ENCODE measurements around the gene SYNC. TPM values are rescaled to one million over a fixed set of nuclear protein-coding genes. Genes with fewer than 3 reads are reported as not detected.
A peak's percentile ranks its signal among the peaks of the same experiment; 100 is the strongest.

Gene SYNC
- total RNA-seq, 1 experiment from 2014 or later, result 6.6 TPM

GRCh38 chr1:32741413-32742198 is 39.0 kb upstream of the SYNC start:
- DNase-seq (peak; percentile 49), ATAC-seq (peak; percentile 59)
- Histone ChIP-seq H3K4me2 (ENCODE audit: low read length) (peak overlapping the region; percentile 99), H3F3A (ENCODE audit: low read length, unreplicated experiment) (no peaks in the 10 kb centered on the region), H3K27me3 (ENCODE audit: low read length) (no peaks in the 10 kb centered on the region), H3K36me3 (ENCODE audit: low read depth, low read length) (peaks cover 7% of the 10 kb centered on the region), H3K9ac (ENCODE audit: low read length) (peak overlapping the region; percentile 92), H3K9me2 (replicated peaks; ENCODE audit: low read length) (no peaks in the 10 kb centered on the region), H4K20me1 (ENCODE audit: low read length) (0 out of 2 replicates have a peak, but pooled peaks cover 3% of the 10 kb centered on the region), H3K79me2 (ENCODE audit: low read length) (peaks cover 55% of the 10 kb centered on the region), H3K4me1 (ENCODE audit: insufficient read depth, low read length) (peaks cover 29% of the 10 kb centered on the region), H3K4me3 (ENCODE audit: low read length) (peak overlapping the region; percentile 97), H3K27ac (ENCODE audit: low read length) (peak overlapping the region; percentile 80), H2AFZ (ENCODE audit: low read length) (peak overlapping the region; percentile 88), H3K9me3 (ENCODE audit: low read length) (no peaks in the 10 kb centered on the region)
- ChIA-PET CTCF (interaction anchor here (1.6 kb wide), 1 partner anchor 29 kb away, joined by 3 read pairs; no protein-coding TSS in a partner anchor), POLR2A (ENCODE audit: unreplicated experiment) (no interaction called here)
- BruUV-seq (replicated peaks), result no TSS peak
- intact Hi-C loops (cut with micrococcal nuclease), result no loop called here
- TF ChIP-seq EZH2phosphoT487 (IDR thresholded peaks at IDR 0.05; ENCODE audit: borderline replicate concordance, low read length), result no peak
- peak; percentile 48 for TF ChIP-seq CTCF (conservative IDR thresholded peaks at IDR 0.05; ENCODE audit: low read depth, low read length)

GRCh38 chr1:32741059-32741412 is 38.5 kb upstream of the SYNC start:
- TF ChIP-seq CTCF (conservative IDR thresholded peaks at IDR 0.05; ENCODE audit: low read depth, low read length) (no peak), EZH2 (IDR thresholded peaks at IDR 0.05; ENCODE audit: low read length, unreplicated experiment) (no peak), EZH2phosphoT487 (IDR thresholded peaks at IDR 0.05; ENCODE audit: borderline replicate concordance, low read length) (no peak)
- CTCF ChIA-PET, result no interaction called here
- Histone ChIP-seq H3K4me3 (ENCODE audit: low read length) (peak overlapping the region; percentile 73), H3K9ac (ENCODE audit: low read length) (peak overlapping the region; percentile 55), H3K27ac (ENCODE audit: low read length) (no peak overlapping the region), H4K20me1 (ENCODE audit: low read length) (no peaks in the 10 kb centered on the region), H3K4me2 (ENCODE audit: low read length) (peak overlapping the region; percentile 77), H3K9me2 (replicated peaks; ENCODE audit: low read length) (no peaks in the 10 kb centered on the region), H3K27me3 (ENCODE audit: low read length) (no peaks in the 10 kb centered on the region), H3F3A (ENCODE audit: low read length, unreplicated experiment) (no peaks in the 10 kb centered on the region), H3K36me3 (ENCODE audit: low read depth, low read length) (peaks cover 3% of the 10 kb centered on the region; the same call in 1 of the 2 replicates), H3K9me3 (ENCODE audit: low read length) (no peaks in the 10 kb centered on the region), H3K79me2 (ENCODE audit: low read length) (peaks cover 49% of the 10 kb centered on the region), H2AFZ (ENCODE audit: low read length) (peak overlapping the region; percentile 88), H3K4me1 (ENCODE audit: insufficient read depth, low read length) (peaks cover 29% of the 10 kb centered on the region)
- no peak for DNase-seq
- POLR2A ChIA-PET (ENCODE audit: unreplicated experiment), result no interaction called here
- ATAC-seq, result peak; percentile 2; the same call in 1 of the 2 replicates
- TSS peak; percentile 44 for BruUV-seq (replicated peaks)
- intact Hi-C loops (cut with micrococcal nuclease), result no loop called here

Data from PC-3 (cell line).